IMR-90 (cell line): ENCODE measurements around the gene SPACDR. TPM values are rescaled to one million over a fixed set of nuclear protein-coding genes. Genes with fewer than 3 reads are reported as not detected.

Experiments used
- ATAC-seq: fragments of 200-7000 bp; cut with Tn5 transposase; 2 replicates; pipeline ENCODE4 v1.9.1; 2020; ENCODE audit warnings: low read depth, mild to moderate bottlenecking, moderate library complexity
- BruUV-seq: library from RNA; stranded (reverse); fragments of 400-500 nt; replicated peaks from 2 replicates; lab custom pipeline; 2021; lab: Mats Ljungman, UMichigan
- CTCF ChIA-PET: fragments of 300-600 bp; formaldehyde crosslinking; extraction: SDS; loops from one replicate; lab custom pipeline; 2021; ENCODE audit warnings: antibody characterized with exemption; lab: Yijun Ruan, JAX
- POLR2A ChIA-PET: fragments of 300-600 bp; sonication (Branson Sonifier 250); formaldehyde crosslinking; loops from one replicate; lab custom pipeline; 2022; ENCODE audit warnings: antibody characterized with exemption; ENCODE audit not compliant: unreplicated experiment; lab: Charles Lee
- DNase-seq: peaks from one replicate; pipeline ENCODE4 v3.0.0; 2013
- H2AFZ ChIP-seq: replicated peaks from 2 replicates; pipeline ENCODE3; 2013; ENCODE audit warnings: low read length, mild to moderate bottlenecking; ENCODE audit not compliant: poor library complexity
- H2AK5ac ChIP-seq: 2 replicates; pipeline ENCODE4 v1.6.1; 2013; ENCODE audit warnings: low read depth, low read length, inconsistent platforms
- H2AK9ac ChIP-seq: replicated peaks from 2 replicates; pipeline ENCODE3; 2013; ENCODE audit warnings: mild to moderate bottlenecking, low read depth, low read length, moderate library complexity; ENCODE audit not compliant: poor library complexity
- H2BK120ac ChIP-seq: 2 replicates; pipeline ENCODE4 v1.6.1; 2013; ENCODE audit warnings: low read depth, low read length, inconsistent platforms
- H2BK15ac ChIP-seq: 3 replicates; pipeline ENCODE4 v1.6.1; 2013; ENCODE audit warnings: low read depth, low read length, inconsistent platforms
- H2BK20ac ChIP-seq: 2 replicates; pipeline ENCODE4 v1.6.1; 2013; ENCODE audit warnings: low read depth, mild to moderate bottlenecking, inconsistent platforms, low read length, moderate library complexity
- H2BK5ac ChIP-seq: 2 replicates; pipeline ENCODE4 v1.6.1; 2013; ENCODE audit warnings: mild to moderate bottlenecking, low read depth, low read length, inconsistent platforms; ENCODE audit not compliant: poor library complexity, severe bottlenecking
- H3K14ac ChIP-seq: replicated peaks from 2 replicates; pipeline ENCODE4 v1.6.1; 2013; ENCODE audit warnings: low read depth, low read length, inconsistent platforms
- H3K18ac ChIP-seq: 2 replicates; pipeline ENCODE4 v1.6.1; 2013; ENCODE audit warnings: low read depth, low read length, control low read depth
- H3K23ac ChIP-seq: 2 replicates; pipeline ENCODE4 v1.6.1; 2013; ENCODE audit warnings: low read depth, low read length, inconsistent platforms
- H3K27ac ChIP-seq: 2 replicates; pipeline ENCODE4 v1.5.1; 2013; ENCODE audit warnings: mild to moderate bottlenecking, control low read depth, low read length; ENCODE audit not compliant: insufficient read depth
- H3K27me3 ChIP-seq: 2 replicates; pipeline ENCODE4 v1.6.1; 2013; ENCODE audit warnings: low read length; ENCODE audit not compliant: control insufficient read depth, insufficient read depth
- H3K36me3 ChIP-seq: 2 replicates; pipeline ENCODE4 v1.6.1; 2013; ENCODE audit warnings: low read length, mixed read lengths; ENCODE audit not compliant: control insufficient read depth, insufficient read depth
- H3K4ac ChIP-seq: 2 replicates; pipeline ENCODE4 v1.6.1; 2013; ENCODE audit warnings: low read depth, low read length, inconsistent platforms
- H3K4me1 ChIP-seq: 2 replicates; pipeline ENCODE4 v1.6.1; 2013; ENCODE audit warnings: low read length, mixed read lengths; ENCODE audit not compliant: control insufficient read depth, insufficient read depth
- H3K4me2 ChIP-seq: 2 replicates; pipeline ENCODE4 v1.6.1; 2013; ENCODE audit warnings: low read depth, mild to moderate bottlenecking, control low read depth, low read length, moderate library complexity
- H3K4me3 ChIP-seq: 2 replicates; pipeline ENCODE4 v1.5.1; 2013; ENCODE audit warnings: low read depth, mild to moderate bottlenecking, control low read depth, low read length, moderate library complexity; ENCODE audit not compliant: insufficient read depth
- H3K56ac ChIP-seq: 2 replicates; pipeline ENCODE4 v1.6.1; 2013; ENCODE audit warnings: low read length, inconsistent platforms; ENCODE audit not compliant: insufficient read depth; ENCODE audit errors: extremely low read depth
- H3K79me1 ChIP-seq, 2 experiments: 2 replicates each; pipeline ENCODE4 v1.6.1; 2013; ENCODE audit warnings: low read length in 2 of 2, inconsistent platforms in 1 of 2, low read depth in 1 of 2
- H3K9ac ChIP-seq: 2 replicates; pipeline ENCODE4 v1.6.1; 2013; ENCODE audit warnings: low read depth, low read length, control low read depth
- H3K9me1 ChIP-seq: 2 replicates; pipeline ENCODE4 v1.6.1; 2013; ENCODE audit warnings: low read length, inconsistent platforms; ENCODE audit not compliant: insufficient read depth
- H3K9me3 ChIP-seq: 2 replicates; pipeline ENCODE4 v1.6.1; 2013; ENCODE audit warnings: low read length; ENCODE audit not compliant: control insufficient read depth, insufficient read depth
- H4K20me1 ChIP-seq: 2 replicates; pipeline ENCODE4 v1.6.1; 2013; ENCODE audit warnings: low read length, inconsistent platforms; ENCODE audit not compliant: insufficient read depth
- H4K5ac ChIP-seq: 2 replicates; pipeline ENCODE4 v1.6.1; 2013; ENCODE audit warnings: mild to moderate bottlenecking, low read depth, low read length, control low read depth
- H4K8ac ChIP-seq, 2 experiments: 2 replicates each; pipeline ENCODE4 v1.6.1; 2013; ENCODE audit warnings: low read depth in 2 of 2, low read length in 2 of 2, control low read depth in 1 of 2, inconsistent platforms in 1 of 2
- H4K91ac ChIP-seq: 2 replicates; pipeline ENCODE4 v1.6.1; 2013; ENCODE audit warnings: low read depth, low read length, inconsistent platforms; ENCODE audit not compliant: insufficient read depth
- BHLHE40 ChIP-seq: fragments of 150-350 bp; IDR thresholded peaks from 2 replicates; pipeline ENCODE4 v1.6.1; 2016; ENCODE audit warnings: mild to moderate bottlenecking, low read depth, low read length
- CEBPB ChIP-seq: IDR thresholded peaks from 2 replicates; pipeline ENCODE4 v1.6.1; 2012; ENCODE audit warnings: low read depth, low read length, improper control_type of control experiment
- CHD1 ChIP-seq: IDR thresholded peaks from 2 replicates; pipeline ENCODE4 v1.6.1; 2012; ENCODE audit warnings: low read depth, low read length, improper control_type of control experiment
- CTCF ChIP-seq: conservative IDR thresholded peaks from 2 replicates; pipeline ENCODE4 v1.5.1; 2012; ENCODE audit warnings: mild to moderate bottlenecking, low read depth, low read length, improper control_type of control experiment
- ELK1 ChIP-seq: fragments of 150-350 bp; IDR thresholded peaks from 2 replicates; pipeline ENCODE4 v1.6.1; 2016; ENCODE audit warnings: low read depth, mild to moderate bottlenecking, low read length, moderate library complexity, borderline replicate concordance
- FOS ChIP-seq: fragments of 150-350 bp; IDR thresholded peaks from 2 replicates; pipeline ENCODE4 v1.6.1; 2016; ENCODE audit warnings: low read depth, low read length
- MAFK ChIP-seq: IDR thresholded peaks from 2 replicates; pipeline ENCODE4 v1.6.1; 2012; ENCODE audit warnings: low read depth, low read length, improper control_type of control experiment
- MXI1 ChIP-seq: IDR thresholded peaks from 2 replicates; pipeline ENCODE4 v1.6.1; 2012; ENCODE audit warnings: low read depth, mild to moderate bottlenecking, low read length, moderate library complexity, borderline replicate concordance
- NFE2L2 ChIP-seq: fragments of 150-350 bp; IDR thresholded peaks from 2 replicates; pipeline ENCODE4 v1.6.1; 2016; ENCODE audit warnings: low read depth, mild to moderate bottlenecking, low read length
- POLR2A ChIP-seq: IDR thresholded peaks from 2 replicates; pipeline ENCODE4 v1.6.1; 2012; ENCODE audit warnings: mild to moderate bottlenecking, low read depth, low read length
- RAD21 ChIP-seq: IDR thresholded peaks from 2 replicates; pipeline ENCODE4 v1.6.1; 2012; ENCODE audit warnings: low read length, improper control_type of control experiment
- RFX5 ChIP-seq: IDR thresholded peaks from 2 replicates; pipeline ENCODE4 v1.8.0; 2012; ENCODE audit warnings: low read depth, mild to moderate bottlenecking, low read length, moderate library complexity
- SMC3 ChIP-seq: fragments of 150-350 bp; IDR thresholded peaks from 2 replicates; pipeline ENCODE4 v1.6.1; 2016; ENCODE audit warnings: low read depth, mild to moderate bottlenecking, antibody characterized with exemption, low read length, moderate library complexity
- USF2 ChIP-seq: fragments of 150-350 bp; IDR thresholded peaks from 2 replicates; pipeline ENCODE4 v1.6.1; 2017; ENCODE audit warnings: mild to moderate bottlenecking, antibody characterized with exemption, low read length, low read depth
- dilution Hi-C: fragments of 300-500 bp; cut with HindIII; formaldehyde crosslinking; loops from one replicate; pipeline ENCODE4 v1.14.3; 2018; ENCODE audit warnings: low sequenced_read_pairs; ENCODE audit not compliant: unreplicated experiment
- in situ Hi-C: fragments of 300-500 bp; cut with MboI; formaldehyde crosslinking; loops from 3 replicates; pipeline ENCODE4 v1.14.3; 2019; ENCODE audit warnings: low sequenced_read_pairs, inconsistent platforms, mixed read lengths
- intact Hi-C: fragments of 100-400 bp; cut with micrococcal nuclease; formaldehyde crosslinking; loops from 2 replicates; pipeline ENCODE4 v1.10.0; 2022
- polyA plus RNA-seq, 3 experiments: library from polyadenylated mRNA; depleted of rRNA; stranded (reverse); fragments of >200 nt; gene quantifications; 2 replicates each; pipeline ENCODE4 v1.2.3, GENCODE V29; 2012; ENCODE audit warnings: low replicate concordance in 1 of 3
- total RNA-seq: library from RNA; depleted of rRNA; stranded (reverse); fragments of >200 nt; gene quantifications from 2 replicates; pipeline ENCODE4 v1.2.3, GENCODE V29; 2012

The SPACDR gene
- total and polyA plus RNA-seq, 2 of the 4 experiments (the other 2 are of a cell fraction), result 0.54 to 2.1 TPM

GRCh38 chr7:100426516-100426915 lies 37.5 kb downstream of the SPACDR start:
- Histone ChIP-seq H3K56ac (no peak overlapping the region), H2BK15ac (no peak overlapping the region), H3K4me3 (no peak overlapping the region), H3K4me1 (peaks cover 7% of the 10 kb centered on the region; the same call in 1 of the 2 replicates), H3K27ac (no peak overlapping the region), H3K9me1 (peaks cover 4% of the 10 kb centered on the region; the same call in 1 of the 2 replicates), H3K36me3 (peaks cover under 1% of the 10 kb centered on the region; the same call in 1 of the 2 replicates), H3K79me1 (peaks cover 0 to 14% of the 10 kb centered on the region in 2 experiments; a peak in 2 of 4 replicates), H2BK20ac (no peak overlapping the region), H4K91ac (no peak overlapping the region), H3K14ac (no peak overlapping the region), H3K4me2 (no peak overlapping the region), H3K23ac (no peak overlapping the region), H3K27me3 (no peaks in the 10 kb centered on the region), H4K20me1 (peaks cover 10% of the 10 kb centered on the region), H4K5ac (no peak overlapping the region), H2BK5ac (no peak overlapping the region), H2AK9ac (no peak overlapping the region), H3K4ac (no peak overlapping the region), H2BK120ac (no peak overlapping the region), H3K9me3 (no peaks in the 10 kb centered on the region), H4K8ac (no peak overlapping the region), H3K18ac (no peak overlapping the region), H2AK5ac (no peak overlapping the region), H2AFZ (no peak overlapping the region), H3K9ac (no peak overlapping the region)
- no peak for ATAC-seq
- CTCF ChIA-PET, result interaction anchor here (0.7 kb wide), 1 partner anchor 11 kb away, joined by 4 read pairs; no protein-coding TSS in a partner anchor
- TF ChIP-seq POLR2A, result no peak
- TF ChIP-seq USF2, result no peak
- no peak for TF ChIP-seq BHLHE40
- TF ChIP-seq CHD1, result no peak
- TF ChIP-seq RAD21, result no peak
- TF ChIP-seq NFE2L2, result no peak
- TF ChIP-seq CEBPB, result no peak
- no peak for TF ChIP-seq RFX5
- no peak for TF ChIP-seq ELK1
- no peak for TF ChIP-seq MAFK
- no peak for TF ChIP-seq MXI1
- TF ChIP-seq CTCF, result no peak
- TF ChIP-seq SMC3, result no peak
- no peak for TF ChIP-seq FOS
- intact Hi-C loops (no loop called here), in situ Hi-C loops (loop anchor here (25.0 kb wide), 1 partner anchor 686 kb away; no protein-coding TSS in a partner anchor), dilution Hi-C loops (no loop called here)
- DNase-seq, result no peak
- POLR2A ChIA-PET, result no interaction called here
- no TSS peak for BruUV-seq
